Pancreas (tissue), 10 donors: ENCODE results near the gene ORAI3. TPM values are rescaled to one million over a fixed set of nuclear protein-coding genes. Genes with fewer than 3 reads are reported as not detected.
A peak's percentile ranks its signal among the peaks of the same experiment; 100 is the strongest.

Experiments
- ATAC-seq, 4 donors: fragments of 200-7000 bp; cut with Tn5 transposase; one replicate each; pipeline versions ENCODE4 v1.8.0 to v1.9.1; 2020; ENCODE audit warnings: mild to moderate bottlenecking in 4 of 4, moderate library complexity in 4 of 4
- DNase-seq, 6 donors: peaks; one replicate each; pipeline ENCODE4 v3.0.0-alpha.2; 2020
- FAIRE-seq: peaks from 2 replicates; lab custom pipeline; 2012; peaks lifted over from hg19 to GRCh38; lab: Jason Lieb, UNC
- H3K27ac ChIP-seq, 4 donors: fragments of 200-600 bp; sonication (generic); 1 replicate in 3 of 4; 2 replicates in 1 of 4; pipeline versions ENCODE4 v1.5.0 to v1.8.0; 2020
- H3K27me3 ChIP-seq, 4 donors: fragments of 200-600 bp; one replicate each; pipeline ENCODE4 v1.8.0; 2021
- H3K36me3 ChIP-seq, 3 donors: fragments of 200-600 bp; sonication (generic) in 1 of 3; one replicate each; pipeline versions ENCODE4 v1.5.0 to v1.8.0; 2020 to 2021
- H3K4me1 ChIP-seq, 3 donors: fragments of 200-600 bp; one replicate each; pipeline ENCODE4 v1.8.0; 2021
- H3K4me3 ChIP-seq, 4 donors: fragments of 200-600 bp; sonication (generic) in 2 of 4; one replicate each; pipeline versions ENCODE4 v1.5.0 to v1.8.0; 2020 to 2021
- H3K9me3 ChIP-seq, 4 donors: fragments of 200-600 bp; one replicate each; pipeline ENCODE4 v1.8.0; 2021
- WGBS, 2 donors: extraction: QIAGEN DNeasy Blood & Tissue Kit; methylation state at CpG; one replicate each; pipeline ENCODE4 v1.1.7; 2013; 5-methylcytosine and 5-hydroxymethylcytosine counted together
- intact Hi-C, 3 donors: fragments of 100-400 bp; cut with DNase I; formaldehyde crosslinking; loops; one replicate each; pipeline versions ENCODE4 v1.11.1 to v1.14.2; 2022
- polyA plus RNA-seq, 2 donors: library from polyadenylated mRNA; stranded (reverse); fragments of 200-250 nt; gene quantifications; one replicate each; pipeline ENCODE4 v1.2.3, GENCODE V29; 2013
- total RNA-seq, 6 donors: library from RNA; stranded (reverse); fragmentation: NEBNext Ultra II Directional in 4 of 6; extraction: Animal tissue kit (Norgen Biotek cat#: 25700) in 4 of 6; gene quantifications; one replicate each; pipeline versions ENCODE4 v1.2.1 to v1.2.4, GENCODE V29; 2021 to 2023
- TF ChIP-seq, protein P1 (sequence below), 4 donors: fragments of 200-600 bp; sonication (generic) in 3 of 4; IDR thresholded peaks; one replicate each; pipeline versions ENCODE4 v1.5.0 to v1.8.0; 2021; ENCODE audit warnings: antibody characterized with exemption in 4 of 4
- donor health status: healthy with polysubstance abuse.
- donor health status: DM: no; HTN: no; CAD: no; lungs with moderate emphysema.
- donor health status: DM: no; HTN: no; CAD: no.
- donor health status: control.
- donor health status: control.
- donor health status: Bipolar disorder and iron deficiency.
- donor health status: DM: yes; HTN: yes; CAD: no.
- donor health status: DM: no; HTN: no; CAD: no.
- donor health status: DM: no; HTN: no; CAD: no.
- donor health status: DM: yes; HTN: yes; CAD: no.

Gene ORAI3
- total and polyA plus RNA-seq, 8 donors: 8.6 to 12.5 (median 10.4) TPM

DNA sequence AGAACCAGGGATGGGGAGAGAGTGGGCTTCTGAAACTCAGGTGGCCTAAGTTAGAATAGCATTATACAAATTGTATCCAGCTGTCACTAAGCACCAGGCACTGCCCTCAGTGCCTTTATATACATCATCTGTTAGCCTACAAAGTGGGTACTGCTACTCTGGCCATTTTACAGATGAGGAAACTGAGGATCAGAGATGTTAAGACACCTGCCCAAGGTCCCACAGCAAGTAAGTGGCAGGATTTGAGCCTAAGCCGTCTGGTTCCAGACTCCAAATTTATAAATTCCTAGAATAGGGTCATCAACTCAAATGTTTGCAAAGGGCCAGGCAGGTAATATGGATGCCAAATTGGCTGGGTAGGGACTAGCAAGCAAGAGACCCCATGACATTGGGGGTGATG is 2.3 kb downstream of the ORAI3 start:
- TF ChIP-seq, protein P1, sequence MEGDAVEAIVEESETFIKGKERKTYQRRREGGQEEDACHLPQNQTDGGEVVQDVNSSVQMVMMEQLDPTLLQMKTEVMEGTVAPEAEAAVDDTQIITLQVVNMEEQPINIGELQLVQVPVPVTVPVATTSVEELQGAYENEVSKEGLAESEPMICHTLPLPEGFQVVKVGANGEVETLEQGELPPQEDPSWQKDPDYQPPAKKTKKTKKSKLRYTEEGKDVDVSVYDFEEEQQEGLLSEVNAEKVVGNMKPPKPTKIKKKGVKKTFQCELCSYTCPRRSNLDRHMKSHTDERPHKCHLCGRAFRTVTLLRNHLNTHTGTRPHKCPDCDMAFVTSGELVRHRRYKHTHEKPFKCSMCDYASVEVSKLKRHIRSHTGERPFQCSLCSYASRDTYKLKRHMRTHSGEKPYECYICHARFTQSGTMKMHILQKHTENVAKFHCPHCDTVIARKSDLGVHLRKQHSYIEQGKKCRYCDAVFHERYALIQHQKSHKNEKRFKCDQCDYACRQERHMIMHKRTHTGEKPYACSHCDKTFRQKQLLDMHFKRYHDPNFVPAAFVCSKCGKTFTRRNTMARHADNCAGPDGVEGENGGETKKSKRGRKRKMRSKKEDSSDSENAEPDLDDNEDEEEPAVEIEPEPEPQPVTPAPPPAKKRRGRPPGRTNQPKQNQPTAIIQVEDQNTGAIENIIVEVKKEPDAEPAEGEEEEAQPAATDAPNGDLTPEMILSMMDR (IDR thresholded peaks at IDR 0.05): no peak
- DNase-seq (no peak), FAIRE-seq (no peak), ATAC-seq (no peak)
- no peaks in the 10 kb centered on the region for H3K9me3 ChIP-seq
- peaks cover 0 to 7% (median 0%) of the 10 kb centered on the region in 3 donors for H3K4me1 ChIP-seq
- intact Hi-C loops: no loop called here
- 74 to 77% methylated on average over 1 of the region's 1 CpG for WGBS, 2 donors
- no peaks in the 10 kb centered on the region for H3K27me3 ChIP-seq
- no peak overlapping the region for H3K4me3 ChIP-seq
- no peak overlapping the region for H3K27ac ChIP-seq
- no peaks in the 10 kb centered on the region for H3K36me3 ChIP-seq

DNA sequence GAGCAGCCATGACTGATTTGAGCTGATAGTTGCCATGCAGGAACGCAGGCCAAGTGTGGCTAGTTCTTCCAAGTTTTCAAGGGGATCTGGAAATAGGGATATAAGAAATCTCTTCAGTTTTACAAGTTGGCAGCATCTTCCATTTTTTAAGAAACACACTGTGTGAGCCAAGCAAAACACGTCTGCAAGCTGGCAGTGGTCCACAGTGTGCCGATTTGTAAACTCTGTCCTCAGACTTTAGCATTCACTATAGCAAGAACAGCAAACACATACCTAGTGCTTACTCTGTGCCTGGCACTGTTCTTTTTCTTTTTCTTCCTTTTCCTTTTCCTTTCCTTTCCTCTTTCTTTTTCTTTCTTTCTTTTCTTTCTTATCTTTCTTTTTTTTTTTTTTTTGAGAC is 2.9 kb downstream of the ORAI3 start:
- Histone ChIP-seq H3K9me3 (no peaks in the 10 kb centered on the region), H3K27me3 (no peaks in the 10 kb centered on the region), H3K4me1 (peaks cover 0 to 7% (median 0%) of the 10 kb centered on the region in 3 donors), H3K36me3 (no peaks in the 10 kb centered on the region), H3K4me3 (no peak overlapping the region), H3K27ac (no peak overlapping the region)
- ATAC-seq (no peak), FAIRE-seq (no peak), DNase-seq (peak in 1 of 6 donors; percentile 46)
- WGBS, 2 donors: 29 to 39% methylated on average over 3 of the region's 3 CpGs
- TF ChIP-seq, protein P1 (IDR thresholded peaks at IDR 0.05): no peak
- intact Hi-C loops: no loop called here

DNA sequence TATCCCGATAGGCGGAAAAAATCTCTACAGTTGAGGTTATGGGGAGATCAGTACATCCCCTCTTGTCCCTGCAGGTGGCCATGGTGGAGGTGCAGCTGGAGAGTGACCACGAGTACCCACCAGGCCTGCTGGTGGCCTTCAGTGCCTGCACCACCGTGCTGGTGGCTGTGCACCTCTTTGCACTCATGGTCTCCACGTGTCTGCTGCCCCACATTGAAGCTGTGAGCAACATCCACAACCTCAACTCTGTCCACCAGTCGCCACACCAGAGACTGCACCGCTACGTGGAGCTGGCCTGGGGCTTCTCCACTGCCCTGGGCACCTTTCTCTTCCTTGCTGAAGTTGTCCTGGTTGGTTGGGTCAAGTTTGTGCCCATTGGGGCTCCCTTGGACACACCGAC is 4.2 kb downstream of the ORAI3 start:
- H3K9me3 ChIP-seq: no peaks in the 10 kb centered on the region
- H3K4me3 ChIP-seq: no peak overlapping the region
- TF ChIP-seq, protein P1 (IDR thresholded peaks at IDR 0.05): no peak
- H3K4me1 ChIP-seq: peaks cover 0 to 7% (median 0%) of the 10 kb centered on the region in 3 donors
- H3K36me3 ChIP-seq: no peaks in the 10 kb centered on the region
- DNase-seq (no peak), FAIRE-seq (no peak), ATAC-seq (no peak)
- 81 to 87% methylated on average over 9 of the region's 9 CpGs for WGBS, 2 donors
- H3K27ac ChIP-seq: no peak overlapping the region
- no peaks in the 10 kb centered on the region for H3K27me3 ChIP-seq
- intact Hi-C loops: no loop called here

DNA sequence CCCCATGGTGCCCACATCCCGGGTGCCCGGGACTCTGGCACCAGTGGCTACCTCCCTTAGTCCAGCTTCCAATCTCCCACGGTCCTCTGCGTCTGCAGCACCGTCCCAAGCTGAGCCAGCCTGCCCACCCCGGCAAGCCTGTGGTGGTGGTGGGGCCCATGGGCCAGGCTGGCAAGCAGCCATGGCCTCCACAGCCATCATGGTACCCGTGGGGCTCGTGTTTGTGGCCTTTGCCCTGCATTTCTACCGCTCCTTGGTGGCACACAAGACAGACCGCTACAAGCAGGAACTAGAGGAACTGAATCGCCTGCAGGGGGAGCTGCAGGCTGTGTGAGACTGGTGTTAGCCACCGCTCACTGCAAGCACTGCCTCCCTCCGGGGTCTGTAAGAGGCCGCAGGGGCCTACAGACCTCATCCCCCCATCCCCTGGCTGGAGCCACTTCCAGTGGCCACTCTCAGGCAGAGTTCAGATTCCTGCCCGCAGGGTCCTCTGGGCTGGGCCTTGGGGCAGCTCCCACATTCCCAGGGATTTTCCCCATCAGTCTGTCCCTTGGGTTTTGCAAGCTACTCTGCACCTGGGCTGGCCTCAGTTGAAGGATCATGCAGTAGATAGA is 4.8 kb downstream of the ORAI3 start:
- FAIRE-seq (no peak), DNase-seq (peak in 4 of 6 donors; percentile 32 to 62 (median 56)), ATAC-seq (no peak)
- Histone ChIP-seq H3K9me3 (no peaks in the 10 kb centered on the region), H3K4me1 (peaks cover 0 to 7% (median 0%) of the 10 kb centered on the region in 3 donors), H3K27me3 (no peaks in the 10 kb centered on the region), H3K27ac (no peak overlapping the region), H3K36me3 (no peaks in the 10 kb centered on the region), H3K4me3 (no peak overlapping the region)
- intact Hi-C loops: no loop called here
- WGBS, 2 donors: 44 to 46% methylated on average over 15 of the region's 15 CpGs
- TF ChIP-seq, protein P1 (IDR thresholded peaks at IDR 0.05): peak; percentile 12 to 36 (median 24)

DNA sequence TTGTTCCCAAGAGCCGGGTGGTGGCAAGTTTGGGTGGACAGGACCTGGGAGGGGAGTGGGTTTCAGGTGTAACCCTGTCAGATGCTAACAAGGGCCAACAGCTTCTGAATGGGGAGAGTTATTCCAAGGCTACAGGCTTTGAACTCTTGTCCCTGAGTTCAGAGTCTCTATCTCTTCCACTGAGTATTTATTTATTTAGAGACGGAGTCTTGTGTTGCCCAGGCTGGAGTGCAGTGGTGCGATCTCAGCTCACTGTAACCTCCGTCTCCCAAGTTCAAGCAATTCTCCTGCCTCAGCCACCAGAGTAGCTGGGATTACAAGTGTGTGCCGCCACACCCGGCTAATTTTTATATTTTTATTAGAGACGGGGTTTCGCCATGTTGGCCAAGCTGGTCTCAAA is 6.1 kb downstream of the ORAI3 start:
- intact Hi-C loops: no loop called here
- H3K27me3 ChIP-seq: no peaks in the 10 kb centered on the region
- no peaks in the 10 kb centered on the region for H3K9me3 ChIP-seq
- H3K4me3 ChIP-seq: no peak overlapping the region
- FAIRE-seq (no peak), ATAC-seq (no peak), DNase-seq (no peak)
- H3K4me1 ChIP-seq: peaks cover 0 to 11% (median 3%) of the 10 kb centered on the region in 3 donors
- H3K36me3 ChIP-seq: no peaks in the 10 kb centered on the region
- no peak overlapping the region for H3K27ac ChIP-seq
- 71 to 78% methylated on average over 8 of the region's 8 CpGs for WGBS, 2 donors
- TF ChIP-seq, protein P1 (IDR thresholded peaks at IDR 0.05): no peak
